ENCODE measurements around the gene PAPOLB. TPM values are rescaled to one million over a fixed set of nuclear protein-coding genes. Genes with fewer than 3 reads are reported as not detected.

The PAPOLB gene
- total RNA-seq, 1 experiment from 2014 or later = 0.31 TPM

- TF ChIP-seq ZMAT4 (CRISPR knock-in tag; IDR thresholded peaks at IDR 0.05) (no peak), ZBTB21 (CRISPR knock-in tag; IDR thresholded peaks at IDR 0.05; ENCODE audit: borderline replicate concordance) (no peak), TEAD4 (CRISPR knock-in tag; IDR thresholded peaks at IDR 0.05) (no peak), SP1 (CRISPR knock-in tag; conservative IDR thresholded peaks at IDR 0.05) (no peak), ZNF317 (CRISPR knock-in tag; IDR thresholded peaks at IDR 0.05; ENCODE audit: borderline replicate concordance, low read depth) (no peak)
Observed at GRCh38 chr7:4854916-4855315, 6.9 kb downstream of the PAPOLB start (continued).

DNA sequence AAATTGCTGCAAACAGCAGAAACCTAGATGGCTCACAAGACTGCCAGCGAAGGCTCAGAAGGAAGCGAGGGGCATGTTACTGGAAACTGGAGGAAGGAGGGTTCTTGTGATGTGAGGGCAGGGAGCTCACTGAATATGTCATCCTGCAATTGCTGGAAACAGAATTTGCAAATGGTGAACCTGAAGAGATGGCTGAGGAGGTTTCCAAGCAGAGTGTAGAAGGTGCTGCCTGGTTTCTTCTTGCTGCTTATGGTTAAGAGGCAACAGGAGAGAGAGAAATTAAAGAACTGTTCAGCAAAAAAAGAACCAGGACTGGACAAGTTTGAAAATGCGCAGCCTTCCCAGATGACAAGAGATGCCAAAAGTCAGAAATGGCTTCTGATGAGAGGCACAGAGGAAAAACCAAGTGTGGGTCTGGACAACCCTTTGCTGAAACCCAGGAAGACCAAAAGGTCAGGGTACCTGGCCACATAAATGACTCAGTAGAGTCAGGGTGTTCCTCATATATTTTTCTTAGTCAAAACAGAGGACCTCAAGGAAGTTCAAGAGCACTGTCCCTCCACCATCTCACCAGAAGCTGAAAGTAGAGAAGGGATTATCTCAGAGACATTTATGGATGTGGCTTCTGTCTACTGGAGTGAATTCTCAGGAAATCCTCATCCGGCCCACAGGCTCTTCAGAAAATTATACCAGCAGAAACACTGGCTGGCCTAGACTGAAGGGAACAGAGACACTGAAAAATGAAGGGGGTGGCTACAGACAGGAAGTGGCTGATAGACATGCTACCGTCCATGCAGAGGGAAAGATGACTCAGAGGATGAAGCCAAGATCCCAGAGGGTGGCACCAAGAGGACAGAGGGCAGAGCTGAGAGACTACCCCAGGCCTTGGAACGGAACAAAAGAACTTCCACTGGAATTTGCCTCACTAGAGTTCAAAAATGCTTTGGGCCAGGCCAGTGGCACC, 10.1 kb downstream of the PAPOLB start:
- Mint-ChIP-seq H3K4me1 (peaks cover 3% of the 10 kb centered on the region; the same call in 1 of the 2 replicates), H3K9me3 (peaks cover 9% of the 10 kb centered on the region), H3K36me3 (peaks cover 4% of the 10 kb centered on the region; the same call in 1 of the 2 replicates), H3K4me3 (no peak overlapping the region), H3K27ac (no peak overlapping the region), H3K27me3 (ENCODE audit: low read depth) (no peaks in the 10 kb centered on the region)
- no peak for DNase-seq (ENCODE audit: low spot score)
- POLR2A ChIA-PET = no interaction called here
- TF ChIP-seq TEAD1 (CRISPR knock-in tag; IDR thresholded peaks at IDR 0.05) (no peak), SOX15 (CRISPR knock-in tag; IDR thresholded peaks at IDR 0.05) (no peak), FOXP1 (CRISPR knock-in tag; IDR thresholded peaks at IDR 0.05; ENCODE audit: borderline replicate concordance) (no peak), USF1 (CRISPR knock-in tag; IDR thresholded peaks at IDR 0.05) (no peak), ATF1 (CRISPR knock-in tag; IDR thresholded peaks at IDR 0.05) (no peak), ZNF512 (CRISPR knock-in tag; IDR thresholded peaks at IDR 0.05; ENCODE audit: borderline replicate concordance) (no peak), KAT7 (CRISPR knock-in tag; IDR thresholded peaks at IDR 0.05; ENCODE audit: borderline replicate concordance) (no peak), TP53 (CRISPR knock-in tag; IDR thresholded peaks at IDR 0.05) (no peak), FOXK1 (CRISPR knock-in tag; IDR thresholded peaks at IDR 0.05) (no peak), ELF4 (CRISPR knock-in tag; IDR thresholded peaks at IDR 0.05; ENCODE audit: low read depth) (no peak)
- CTCF ChIA-PET = no interaction called here
- no peak for ATAC-seq

GRCh38 chr7:4850262-4850795, 11.5 kb downstream of the PAPOLB start:
- ChIA-PET CTCF (interaction anchor here (0.8 to 1.9 kb wide), 4 partner anchors 32 to 235 kb away, joined by 3 to 7 read pairs (median 4); partner anchors contain the start of gene RADIL), POLR2A (no interaction called here)
- DNase-seq (ENCODE audit: low spot score) (no peak), ATAC-seq (no peak)
- peaks cover 9% of the 10 kb centered on the region for H3K9me3 Mint-ChIP-seq
- TF ChIP-seq FOXK1 (CRISPR knock-in tag; IDR thresholded peaks at IDR 0.05) (no peak), NFATC4 (CRISPR knock-in tag; IDR thresholded peaks at IDR 0.05) (no peak), ELF4 (CRISPR knock-in tag; IDR thresholded peaks at IDR 0.05; ENCODE audit: low read depth) (no peak), USF2 (CRISPR knock-in tag; IDR thresholded peaks at IDR 0.05) (no peak), NFYB (CRISPR knock-in tag; conservative IDR thresholded peaks at IDR 0.05; ENCODE audit: low read depth) (no peak), ZNF671 (CRISPR knock-in tag; IDR thresholded peaks at IDR 0.05) (no peak), NR3C1 (CRISPR knock-in tag; conservative IDR thresholded peaks at IDR 0.05; ENCODE audit: low read depth) (no peak), ATF1 (CRISPR knock-in tag; IDR thresholded peaks at IDR 0.05) (no peak), NR2C2 (CRISPR knock-in tag; IDR thresholded peaks at IDR 0.05) (no peak), IRF2 (CRISPR knock-in tag; IDR thresholded peaks at IDR 0.05; ENCODE audit: borderline replicate concordance, low read depth) (no peak)
- H3K27me3 Mint-ChIP-seq (ENCODE audit: low read depth) = no peaks in the 10 kb centered on the region
- H3K4me1 Mint-ChIP-seq = peaks cover 7% of the 10 kb centered on the region
- H3K27ac Mint-ChIP-seq = no peak overlapping the region
- no peak overlapping the region for H3K4me3 Mint-ChIP-seq
- peaks cover 4% of the 10 kb centered on the region; the same call in 1 of the 2 replicates for H3K36me3 Mint-ChIP-seq
